ENCODE results near the gene BMP8A.

GRCh38 chr1:39441797-39442196 is 49.6 kb upstream of the BMP8A start:
- TF ChIP-seq CTCF (IDR thresholded peaks at IDR 0.05), result no peak
- TF ChIP-seq POLR2A (IDR thresholded peaks at IDR 0.05), result no peak

Data from sigmoid colon (tissue), 3 donors.